ENCODE measurements around the gene SLC25A21.
"Not testable (repeated sequence)": the region's sequence is repeated elsewhere in the genome, so short reads cannot be mapped to it uniquely, and the experiment has no call there.

DNA sequence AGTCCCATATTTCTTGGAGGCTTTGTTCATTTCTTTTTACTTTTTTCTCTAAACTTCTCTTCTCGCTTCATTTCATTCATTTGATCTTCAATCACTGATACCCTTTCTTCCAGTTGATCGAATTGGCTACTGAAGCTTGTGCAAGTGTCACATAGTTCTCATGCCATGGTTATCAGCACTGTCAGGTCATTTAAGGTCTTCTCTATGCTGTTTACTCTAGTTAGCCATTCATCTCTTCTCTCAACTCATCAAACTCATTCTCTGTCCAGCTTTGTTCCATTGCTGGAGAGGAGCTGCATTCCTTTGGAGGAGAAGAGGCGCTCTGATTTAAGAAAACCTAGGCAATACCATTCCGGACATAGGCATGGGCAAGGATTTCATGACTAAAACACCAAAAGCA is 192.0 kb downstream of the SLC25A21 start:
- TF ChIP-seq, protein P1, sequence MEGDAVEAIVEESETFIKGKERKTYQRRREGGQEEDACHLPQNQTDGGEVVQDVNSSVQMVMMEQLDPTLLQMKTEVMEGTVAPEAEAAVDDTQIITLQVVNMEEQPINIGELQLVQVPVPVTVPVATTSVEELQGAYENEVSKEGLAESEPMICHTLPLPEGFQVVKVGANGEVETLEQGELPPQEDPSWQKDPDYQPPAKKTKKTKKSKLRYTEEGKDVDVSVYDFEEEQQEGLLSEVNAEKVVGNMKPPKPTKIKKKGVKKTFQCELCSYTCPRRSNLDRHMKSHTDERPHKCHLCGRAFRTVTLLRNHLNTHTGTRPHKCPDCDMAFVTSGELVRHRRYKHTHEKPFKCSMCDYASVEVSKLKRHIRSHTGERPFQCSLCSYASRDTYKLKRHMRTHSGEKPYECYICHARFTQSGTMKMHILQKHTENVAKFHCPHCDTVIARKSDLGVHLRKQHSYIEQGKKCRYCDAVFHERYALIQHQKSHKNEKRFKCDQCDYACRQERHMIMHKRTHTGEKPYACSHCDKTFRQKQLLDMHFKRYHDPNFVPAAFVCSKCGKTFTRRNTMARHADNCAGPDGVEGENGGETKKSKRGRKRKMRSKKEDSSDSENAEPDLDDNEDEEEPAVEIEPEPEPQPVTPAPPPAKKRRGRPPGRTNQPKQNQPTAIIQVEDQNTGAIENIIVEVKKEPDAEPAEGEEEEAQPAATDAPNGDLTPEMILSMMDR (IDR thresholded peaks at IDR 0.05) = not testable (repeated sequence)
- not testable (repeated sequence) for TF ChIP-seq POLR2A (IDR thresholded peaks at IDR 0.05)
